RWPE2 (cell line): ENCODE results near the gene GPR161.

Experiments used
- ATAC-seq: fragments of 200-7000 bp; cut with Tn5 transposase; 3 replicates; pipeline ENCODE4 v1.9.1; 2021; ENCODE audit warnings: low read depth
- DNase-seq: peaks from one replicate; pipeline ENCODE4 v3.0.0-alpha.2; 2020; ENCODE audit warnings: low spot score
- H3K27ac ChIP-seq: fragments of 450-650 bp; 2 replicates; pipeline ENCODE4 v1.5.1; 2017; ENCODE audit warnings: mild to moderate bottlenecking; ENCODE audit not compliant: poor library complexity, severe bottlenecking
- H3K27me3 ChIP-seq: fragments of 250-450 bp; sonication (Bioruptor Pico); 2 replicates; pipeline ENCODE4 v1.5.1; 2021; ENCODE audit warnings: mild to moderate bottlenecking, moderate library complexity; ENCODE audit not compliant: insufficient read depth, poor library complexity, severe bottlenecking
- H3K36me3 ChIP-seq: fragments of 250-450 bp; sonication (Bioruptor Pico); 2 replicates; pipeline ENCODE4 v1.5.1; 2020; ENCODE audit warnings: low read depth, mild to moderate bottlenecking, moderate library complexity
- H3K4me1 ChIP-seq: fragments of 250-450 bp; sonication (Bioruptor Pico); 2 replicates; pipeline ENCODE4 v1.5.1; 2021; ENCODE audit warnings: mild to moderate bottlenecking, moderate library complexity; ENCODE audit not compliant: insufficient read depth, poor library complexity, severe bottlenecking
- H3K4me3 ChIP-seq: fragments of 250-450 bp; sonication (Bioruptor Pico); 2 replicates; pipeline ENCODE4 v1.5.1; 2021; ENCODE audit warnings: mild to moderate bottlenecking, moderate library complexity; ENCODE audit not compliant: severe bottlenecking
- H3K9me3 ChIP-seq: fragments of 250-450 bp; sonication (Bioruptor Pico); 2 replicates; pipeline ENCODE4 v1.5.1; 2021; ENCODE audit warnings: mild to moderate bottlenecking, moderate library complexity; ENCODE audit not compliant: severe bottlenecking
- TF ChIP-seq, protein P1 (sequence below): fragments of 450-650 bp; IDR thresholded peaks from one replicate; pipeline ENCODE4 v1.5.1; 2017; ENCODE audit warnings: mild to moderate bottlenecking, moderate library complexity; ENCODE audit not compliant: poor library complexity, severe bottlenecking

The GPR161 gene

DNA sequence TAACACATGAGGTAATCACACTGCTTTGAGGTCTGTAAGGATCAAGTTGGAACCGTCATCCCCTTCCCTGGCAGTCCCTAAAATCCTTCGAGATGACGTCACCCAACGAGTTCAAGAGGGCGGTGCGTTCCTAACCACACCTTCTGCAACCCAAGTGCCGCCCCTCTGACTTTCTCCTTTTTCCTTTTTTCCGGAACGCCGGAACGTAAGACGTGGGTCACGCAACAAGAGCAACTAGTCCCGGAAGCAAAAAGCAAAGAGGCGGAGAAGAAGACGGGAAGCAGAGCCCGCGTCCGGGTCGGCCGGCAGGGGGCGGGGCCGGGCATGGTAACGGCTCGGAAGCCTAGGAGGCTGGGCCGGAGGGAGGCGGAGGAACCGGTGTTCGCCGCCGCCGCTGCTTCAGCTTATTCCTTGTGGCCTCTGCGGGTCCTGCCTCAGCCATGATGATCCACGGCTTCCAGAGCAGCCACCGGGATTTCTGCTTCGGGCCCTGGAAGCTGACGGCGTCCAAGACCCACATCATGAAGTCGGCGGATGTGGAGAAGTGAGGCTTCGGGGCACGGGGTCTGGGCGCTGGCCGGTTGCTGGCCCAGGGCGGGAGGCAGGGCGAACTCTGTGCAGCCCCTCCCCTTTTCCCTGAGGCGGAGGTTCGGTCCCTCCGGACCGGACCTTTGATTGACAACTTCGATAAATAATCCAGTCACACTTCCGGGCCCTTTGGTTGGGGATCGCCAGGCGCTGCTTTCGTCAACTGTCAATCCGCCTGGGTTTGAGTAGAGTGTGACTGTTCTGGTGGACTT, 42.1 kb upstream of the GPR161 start, which contains the start of gene TIPRL:
TSS of gene TIPRL (plus strand) at position 325 of the 800 bp plus-strand sequence. CDS start at position 441, 116 bp downstream.
- peak within 1 kb of the TSS; percentile 69 for H3K27ac ChIP-seq
- no peaks in the 10 kb centered on the region for H3K27me3 ChIP-seq
- peak within 1 kb of the TSS; percentile 65 for H3K4me3 ChIP-seq
- ATAC-seq, result peak; percentile 90
- peaks cover 28% of the 10 kb centered on the region for H3K4me1 ChIP-seq
- TF ChIP-seq, protein P1, sequence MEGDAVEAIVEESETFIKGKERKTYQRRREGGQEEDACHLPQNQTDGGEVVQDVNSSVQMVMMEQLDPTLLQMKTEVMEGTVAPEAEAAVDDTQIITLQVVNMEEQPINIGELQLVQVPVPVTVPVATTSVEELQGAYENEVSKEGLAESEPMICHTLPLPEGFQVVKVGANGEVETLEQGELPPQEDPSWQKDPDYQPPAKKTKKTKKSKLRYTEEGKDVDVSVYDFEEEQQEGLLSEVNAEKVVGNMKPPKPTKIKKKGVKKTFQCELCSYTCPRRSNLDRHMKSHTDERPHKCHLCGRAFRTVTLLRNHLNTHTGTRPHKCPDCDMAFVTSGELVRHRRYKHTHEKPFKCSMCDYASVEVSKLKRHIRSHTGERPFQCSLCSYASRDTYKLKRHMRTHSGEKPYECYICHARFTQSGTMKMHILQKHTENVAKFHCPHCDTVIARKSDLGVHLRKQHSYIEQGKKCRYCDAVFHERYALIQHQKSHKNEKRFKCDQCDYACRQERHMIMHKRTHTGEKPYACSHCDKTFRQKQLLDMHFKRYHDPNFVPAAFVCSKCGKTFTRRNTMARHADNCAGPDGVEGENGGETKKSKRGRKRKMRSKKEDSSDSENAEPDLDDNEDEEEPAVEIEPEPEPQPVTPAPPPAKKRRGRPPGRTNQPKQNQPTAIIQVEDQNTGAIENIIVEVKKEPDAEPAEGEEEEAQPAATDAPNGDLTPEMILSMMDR, result peak; percentile 43
- H3K9me3 ChIP-seq, result no peaks in the 10 kb centered on the region
- peak; percentile 95 for DNase-seq
- H3K36me3 ChIP-seq, result peaks cover 7% of the 10 kb centered on the region

DNA sequence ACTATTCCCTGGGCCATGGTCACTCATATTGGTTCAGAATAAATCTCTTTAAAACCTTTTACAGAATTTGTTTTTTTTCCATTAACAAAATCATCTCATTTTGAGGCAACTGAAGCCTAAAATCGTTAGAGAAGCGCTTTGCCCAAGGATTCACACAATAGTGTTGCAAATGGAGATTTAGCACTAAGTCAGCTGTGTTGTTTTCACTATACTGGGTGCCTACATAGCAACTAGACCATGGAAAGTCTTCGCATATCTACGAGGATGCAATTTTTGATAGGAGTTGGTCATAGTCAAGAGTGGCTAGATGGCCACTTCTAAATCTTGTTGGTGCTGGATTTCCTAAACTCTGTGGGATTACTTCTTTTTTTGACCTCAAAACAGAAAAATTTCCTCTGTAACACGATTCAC, 41.5 kb upstream of the GPR161 start:
- Histone ChIP-seq H3K36me3 (peaks cover 1% of the 10 kb centered on the region; the same call in 1 of the 2 replicates), H3K27ac (peak overlapping the region; percentile 69), H3K27me3 (no peaks in the 10 kb centered on the region), H3K4me1 (peaks cover 28% of the 10 kb centered on the region), H3K9me3 (no peaks in the 10 kb centered on the region), H3K4me3 (peak overlapping the region; percentile 65)
- DNase-seq, result no peak
- TF ChIP-seq, protein P1, result no peak
- ATAC-seq, result no peak

DNA sequence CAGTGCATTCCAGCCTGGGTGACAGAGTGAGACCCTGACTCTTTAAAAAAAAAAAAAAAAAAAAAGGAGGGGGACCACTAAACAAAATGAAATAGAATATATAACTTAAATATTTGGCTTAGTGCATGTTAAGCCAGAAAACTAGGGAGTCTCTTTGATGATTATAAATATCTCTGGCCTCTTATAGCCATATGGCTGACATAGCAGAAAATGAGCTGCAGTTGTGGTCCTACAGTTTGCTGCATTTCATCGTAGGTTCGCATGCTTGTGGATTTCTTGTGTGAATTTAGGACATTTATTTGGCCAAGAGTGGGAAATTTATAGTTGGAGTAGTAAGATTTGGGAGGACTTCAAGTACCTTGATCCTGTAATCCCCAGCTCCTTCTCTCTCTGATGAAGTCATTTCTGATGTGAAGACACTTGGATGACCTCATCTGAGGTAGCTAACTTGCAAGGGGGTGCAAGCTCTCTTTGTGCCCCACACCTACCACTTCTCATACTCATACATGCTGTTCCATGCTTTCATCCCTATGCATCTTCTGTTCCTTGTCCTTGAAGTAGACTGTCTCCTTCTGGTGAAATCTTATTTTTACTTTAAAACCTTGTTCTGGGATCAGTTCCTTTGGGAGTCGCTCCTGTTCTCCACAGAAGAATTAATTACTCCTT, 35.7 kb upstream of the GPR161 start:
- DNase-seq, result no peak
- no peak for ATAC-seq
- H3K27ac ChIP-seq, result no peak overlapping the region
- no peaks in the 10 kb centered on the region for H3K4me1 ChIP-seq
- no peaks in the 10 kb centered on the region for H3K27me3 ChIP-seq
- H3K9me3 ChIP-seq, result peaks cover 2% of the 10 kb centered on the region
- TF ChIP-seq, protein P1, result no peak
- no peak overlapping the region for H3K4me3 ChIP-seq
- H3K36me3 ChIP-seq, result no peaks in the 10 kb centered on the region

DNA sequence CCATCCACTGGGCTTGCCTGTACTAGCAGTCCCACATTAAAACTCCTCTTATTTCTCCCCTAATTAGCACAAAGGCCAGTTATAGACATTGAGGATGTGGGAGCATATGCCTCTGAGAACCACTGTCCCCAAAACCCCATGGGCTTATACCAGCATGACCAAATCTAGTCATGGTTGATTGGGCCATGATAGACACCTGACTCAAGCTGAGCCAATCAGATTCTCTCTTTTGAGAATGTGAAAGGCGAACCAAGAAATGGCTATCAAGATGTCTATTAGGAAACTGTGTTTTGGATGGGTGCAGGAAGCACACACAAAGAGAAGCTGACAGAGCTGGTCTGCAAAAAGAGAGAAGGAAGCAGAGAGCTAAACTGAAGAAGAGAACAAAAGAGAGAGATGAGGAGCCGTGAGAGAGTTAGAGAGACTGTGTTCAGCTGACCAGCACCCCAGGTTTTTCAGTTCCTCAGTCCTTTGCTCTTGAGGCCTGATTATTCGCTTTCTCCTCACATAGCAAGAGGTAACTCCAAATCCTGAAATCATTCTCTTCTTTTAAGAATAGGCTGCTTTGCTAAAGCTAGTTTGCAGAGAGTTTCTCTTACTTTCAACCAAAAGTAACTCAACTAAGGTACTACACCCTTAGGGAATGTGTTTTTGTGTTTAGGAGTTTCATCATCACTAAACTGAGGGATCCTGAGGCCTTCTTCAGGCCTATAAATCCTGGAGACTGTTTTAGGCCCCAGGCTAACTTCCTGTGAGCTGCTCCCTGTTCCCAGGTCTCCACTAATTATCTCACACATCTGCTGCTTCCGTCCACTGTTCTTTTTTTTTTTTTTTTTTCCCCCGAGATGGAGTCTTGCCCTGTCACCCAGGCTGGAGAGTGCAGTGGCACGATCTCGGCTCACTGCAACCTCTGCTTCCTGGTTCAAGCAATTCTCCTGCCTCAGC, 34.1 kb upstream of the GPR161 start:
- ATAC-seq, result no peak
- DNase-seq, result no peak
- TF ChIP-seq, protein P1, result no peak
- no peaks in the 10 kb centered on the region for H3K4me1 ChIP-seq
- no peaks in the 10 kb centered on the region for H3K27me3 ChIP-seq
- no peak overlapping the region for H3K27ac ChIP-seq
- peaks cover 2% of the 10 kb centered on the region for H3K9me3 ChIP-seq
- H3K4me3 ChIP-seq, result no peak overlapping the region
- no peaks in the 10 kb centered on the region for H3K36me3 ChIP-seq
